ENCODE measurements around the gene CKAP4. TPM values are rescaled to one million over a fixed set of nuclear protein-coding genes. Genes with fewer than 3 reads are reported as not detected.

CKAP4 gene
- total and polyA plus RNA-seq, 10 of the 15 experiments (the other 5 are each of a cell fraction or from before 2014, with no cell fraction given) = 0.39 to 23.6 (median 11.1) TPM

- no peak for TF ChIP-seq PAX8 (IDR thresholded peaks at IDR 0.05)
Observed at GRCh38 chr12:106247674-106248311, at the start of gene CKAP4 (continued).

GRCh38 chr12:106297075-106297474 lies 49.3 kb upstream of the CKAP4 start:
- Histone ChIP-seq H3K36me3 (ENCODE audit: control insufficient read depth in 2 of 2, insufficient read depth in 2 of 2, low read length in 1 of 2) (no peaks in the 10 kb centered on the region), H3K4me2 (ENCODE audit: control insufficient read depth, insufficient read depth) (no peak overlapping the region), H3K9me3 (replicated peaks; ENCODE audit: control insufficient read depth, insufficient read depth, low read length) (no peaks in the 10 kb centered on the region), H4K20me1 (ENCODE audit: control insufficient read depth, insufficient read depth) (no peaks in the 10 kb centered on the region), H3K4me1 (ENCODE audit: control insufficient read depth, insufficient read depth, low read length) (peaks cover 4% of the 10 kb centered on the region; the same call in 1 of the 2 replicates), H3K27me3 (replicated peaks in 1 of 2; ENCODE audit: control insufficient read depth in 2 of 2, insufficient read depth in 2 of 2, low read length in 1 of 2) (no peaks in the 10 kb centered on the region), H2AFZ (ENCODE audit: control insufficient read depth, low read depth, low read length) (no peak overlapping the region), H3K4me3 (no peak overlapping the region), H3K27ac (ENCODE audit: control insufficient read depth, insufficient read depth) (no peak overlapping the region), H3K9ac (ENCODE audit: control insufficient read depth, insufficient read depth, low read length) (no peak overlapping the region), H3K79me2 (ENCODE audit: control insufficient read depth, insufficient read depth, low read length) (no peaks in the 10 kb centered on the region)
- ATAC-seq = no peak
- ChIA-PET POLR2A (interaction anchor here (1.0 kb wide), 1 partner anchor 14 kb away, joined by 3 read pairs; no protein-coding TSS in a partner anchor), RAD21 (ENCODE audit: unreplicated experiment) (no interaction called here), SMC1A (ENCODE audit: uncharacterized antibody, unreplicated experiment) (interaction anchor here (0.9 to 1.4 kb wide), 2 partner anchors 12 to 70 kb away, joined by 3 to 5 read pairs; no protein-coding TSS in a partner anchor), CTCF (interaction anchor here (0.7 to 3.2 kb wide), 5 partner anchors 14 to 545 kb away, joined by 3 to 17 read pairs (median 3); no protein-coding TSS in a partner anchor)
- TF ChIP-seq E2F4 (IDR thresholded peaks at IDR 0.05; ENCODE audit: low read depth, low read length) (no peak), SUZ12 (IDR thresholded peaks at IDR 0.05; ENCODE audit: unreplicated experiment) (no peak), TBL1XR1 (IDR thresholded peaks at IDR 0.05; ENCODE audit: low read depth, low read length) (no peak), CHD4 (IDR thresholded peaks at IDR 0.05) (no peak), EZH2 (IDR thresholded peaks at IDR 0.05; ENCODE audit: borderline replicate concordance, control insufficient read depth, low read depth, low read length) (no peak)
- no TSS peak for BruUV-seq (replicated peaks)
- in situ Hi-C loops (cut with MboI) = no loop called here
- FAIRE-seq = no peak
- DNase-seq (ENCODE audit: low read depth, low spot score) = no peak
- intact Hi-C loops (cut with micrococcal nuclease; ENCODE audit: unreplicated experiment) = no loop called here
- 64% methylated on average over 3 of the region's 3 CpGs for WGBS (ENCODE audit: insufficient coverage, insufficient replicate concordance, low lambda C conversion rate, missing lambda C conversion rate)
